Stomach (tissue), 19 donors: ENCODE results near the gene TMEM205. TPM values are rescaled to one million over a fixed set of nuclear protein-coding genes. Genes with fewer than 3 reads are reported as not detected.

Experiments used
- DNase-seq, 2 donors: peaks; one replicate each; pipeline versions ENCODE4 v3.0.0 to v3.0.0-alpha.2; 2013 to 2019
- H3K27ac ChIP-seq, 5 donors: fragments of 200-600 bp in 4 of 5; sonication (generic) in 4 of 5; one replicate each; pipeline ENCODE4 v1.5.1; 2013 to 2019; ENCODE audit warnings: mild to moderate bottlenecking in 1 of 5, moderate library complexity in 1 of 5
- H3K27me3 ChIP-seq, 3 donors: fragments of 200-600 bp; sonication (generic); one replicate each; pipeline ENCODE4 v1.5.1; 2017 to 2019; ENCODE audit warnings: mixed run types in 1 of 3
- H3K36me3 ChIP-seq, 4 donors: fragments of 200-600 bp; sonication (generic); 1 replicate in 3 of 4; 2 replicates in 1 of 4; pipeline ENCODE4 v1.5.1; 2016 to 2019
- H3K4me1 ChIP-seq, 4 donors: fragments of 200-600 bp; sonication (generic); one replicate each; pipeline ENCODE4 v1.5.1; 2016 to 2019
- H3K4me3 ChIP-seq, 4 donors: fragments of 200-600 bp; sonication (generic) in 3 of 4; one replicate each; pipeline ENCODE4 v1.5.1; 2016 to 2019; ENCODE audit warnings: mild to moderate bottlenecking in 1 of 4
- H3K9me3 ChIP-seq, 4 donors: fragments of 200-600 bp; sonication (generic); one replicate each; pipeline ENCODE4 v1.5.1; 2016 to 2019
- CTCF ChIP-seq, 7 experiments: fragments of 450-650 bp in 4 of 7; fragments of 200-600 bp in 3 of 7; sonication (generic) in 3 of 7; IDR thresholded peaks; one replicate each; pipeline ENCODE4 v1.5.1; 2016 to 2019; ENCODE audit warnings: antibody characterized with exemption in 7 of 7, control low read depth in 2 of 7, mild to moderate bottlenecking in 1 of 7
- EP300 ChIP-seq: sonication (generic); formaldehyde crosslinking; IDR thresholded peaks from one replicate; pipeline ENCODE4 v1.6.1; 2017; ENCODE audit warnings: antibody characterized with exemption
- POLR2A ChIP-seq, 4 donors: fragments of 450-650 bp; IDR thresholded peaks; one replicate each; pipeline ENCODE4 v1.6.1; 2016; ENCODE audit warnings: antibody characterized with exemption in 4 of 4, control low read depth in 2 of 4, mild to moderate bottlenecking in 1 of 4, moderate library complexity in 1 of 4
- POLR2AphosphoS5 ChIP-seq, 3 donors: sonication (generic); formaldehyde crosslinking; IDR thresholded peaks; one replicate each; pipeline ENCODE4 v1.6.1; 2016; ENCODE audit warnings: antibody characterized with exemption in 3 of 3
- WGBS, 5 donors: extraction: QIAGEN DNeasy Blood & Tissue Kit in 3 of 5; methylation state at CpG; one replicate each; pipeline versions ENCODE4 v1.1.5 to v1.1.7; 2013 to 2018; 5-methylcytosine and 5-hydroxymethylcytosine counted together
- intact Hi-C: fragments of 100-400 bp; cut with DNase I; formaldehyde crosslinking; loops from one replicate; pipeline ENCODE4 v1.15.1; 2023; ENCODE audit warnings: low total_unique reads
- long read RNA-seq, 10 donors: transcript quantifications; one replicate each; lab custom pipeline, GENCODE V29; 2026
- polyA plus RNA-seq, 3 donors: library from polyadenylated mRNA; stranded (reverse); fragments of 200-250 nt; gene quantifications; one replicate each; pipeline ENCODE4 v1.2.3, GENCODE V29; 2013
- total RNA-seq, 5 donors: library from RNA; depleted of rRNA; stranded (reverse); fragments of >200 nt; gene quantifications; one replicate each; pipeline versions ENCODE4 v1.1.0 to v1.2.3, GENCODE V29; 2014 to 2016
- donor health status: healthy with polysubstance abuse.
- donor health status: Bipolar disorder and iron deficiency.
- donor health status: healthy.

Gene TMEM205
- total RNA-seq (100 to 1,000 TPM in 2 of 5 donors, 10 to 100 TPM in 2, 1 to 10 TPM in 1; 5.8 to 117 (median 69.3) TPM), polyA plus RNA-seq (100 to 1,000 TPM in 1 of 3 donors, 10 to 100 TPM in 2; 58.2 to 169 (median 61.7) TPM)
- long read RNA-seq, donor 1, transcript TMEM205-216 (4 exons, 792 nt), result major isoform, 7 of 19 reads
- long read RNA-seq, donor 1, partial matches to known transcripts, result 0 of 19 reads
- long read RNA-seq, donor 1, other reads (novel, unspliced or antisense), result 0 of 19 reads
- long read RNA-seq, donor 2, transcript TMEM205-210 (4 exons, 840 nt), result minor isoform, 7 of 73 reads
- long read RNA-seq, donor 2, transcript TMEM205-216 (4 exons, 792 nt), result major isoform, 25 of 73 reads
- long read RNA-seq, donor 2, transcript TMEM205-203 (2 exons, 1,147 nt), result minor isoform, 7 of 73 reads
- long read RNA-seq, donor 2, partial matches to known transcripts, result 18 of 73 reads
- long read RNA-seq, donor 2, other reads (novel, unspliced or antisense), result 6 of 73 reads
- long read RNA-seq, donor 3, transcript TMEM205-216 (4 exons, 792 nt), result major isoform, 12 of 26 reads
- long read RNA-seq, donor 3, transcript TMEM205-201 (3 exons, 1,034 nt), result minor isoform, 5 of 26 reads
- long read RNA-seq, donor 3, transcript TMEM205-210 (4 exons, 840 nt), result minor isoform, 5 of 26 reads
- long read RNA-seq, donor 3, partial matches to known transcripts, result 0 of 26 reads
- long read RNA-seq, donor 3, other reads (novel, unspliced or antisense), result 0 of 26 reads
- long read RNA-seq, donor 4, partial matches to known transcripts, result 0 of 4 reads
- long read RNA-seq, donor 4, other reads (novel, unspliced or antisense), result 0 of 4 reads
- long read RNA-seq, donor 5, transcript TMEM205-201 (3 exons, 1,034 nt), result minor isoform, 7 of 50 reads
- long read RNA-seq, donor 5, transcript TMEM205-216 (4 exons, 792 nt), result major isoform, 23 of 50 reads
- long read RNA-seq, donor 5, transcript TMEM205-203 (2 exons, 1,147 nt), result minor isoform, 5 of 50 reads
- long read RNA-seq, donor 5, partial matches to known transcripts, result 9 of 50 reads
- long read RNA-seq, donor 5, other reads (novel, unspliced or antisense), result 0 of 50 reads
- long read RNA-seq, donor 6, transcript TMEM205-210 (4 exons, 840 nt), result minor isoform, 5 of 97 reads
- long read RNA-seq, donor 6, transcript TMEM205-201 (3 exons, 1,034 nt), result minor isoform, 15 of 97 reads
- long read RNA-seq, donor 6, transcript TMEM205-203 (2 exons, 1,147 nt), result minor isoform, 17 of 97 reads
- long read RNA-seq, donor 6, transcript TMEM205-216 (4 exons, 792 nt), result major isoform, 45 of 97 reads
- long read RNA-seq, donor 6, partial matches to known transcripts, result 5 of 97 reads
- long read RNA-seq, donor 6, other reads (novel, unspliced or antisense), result 0 of 97 reads
- long read RNA-seq, donor 7, transcript TMEM205-201 (3 exons, 1,034 nt), result minor isoform, 9 of 37 reads
- long read RNA-seq, donor 7, transcript TMEM205-216 (4 exons, 792 nt), result major isoform, 14 of 37 reads
- long read RNA-seq, donor 7, partial matches to known transcripts, result 0 of 37 reads
- long read RNA-seq, donor 7, other reads (novel, unspliced or antisense), result 0 of 37 reads
- long read RNA-seq, donor 8, transcript TMEM205-203 (2 exons, 1,147 nt), result minor isoform, 9 of 53 reads
- long read RNA-seq, donor 8, transcript TMEM205-216 (4 exons, 792 nt), result major isoform, 21 of 53 reads
- long read RNA-seq, donor 8, transcript TMEM205-201 (3 exons, 1,034 nt), result minor isoform, 6 of 53 reads
- long read RNA-seq, donor 8, transcript TMEM205-210 (4 exons, 840 nt), result minor isoform, 8 of 53 reads
- long read RNA-seq, donor 8, partial matches to known transcripts, result 0 of 53 reads
- long read RNA-seq, donor 8, other reads (novel, unspliced or antisense), result 0 of 53 reads
- long read RNA-seq, donor 9, transcript TMEM205-216 (4 exons, 792 nt), result major isoform, 21 of 39 reads
- long read RNA-seq, donor 9, transcript TMEM205-210 (4 exons, 840 nt), result minor isoform, 5 of 39 reads
- long read RNA-seq, donor 9, transcript TMEM205-201 (3 exons, 1,034 nt), result minor isoform, 9 of 39 reads
- long read RNA-seq, donor 9, partial matches to known transcripts, result 0 of 39 reads
- long read RNA-seq, donor 9, other reads (novel, unspliced or antisense), result 0 of 39 reads
- long read RNA-seq, donor 10, transcript TMEM205-216 (4 exons, 792 nt), result major isoform, 9 of 17 reads
- long read RNA-seq, donor 10, partial matches to known transcripts, result 0 of 17 reads
- long read RNA-seq, donor 10, other reads (novel, unspliced or antisense), result 0 of 17 reads

- DNase-seq, result peak; percentile 99
- H3K27ac ChIP-seq, result peak within 1 kb of the TSS; percentile 79 to 91 (median 88)
- H3K36me3 ChIP-seq, result peaks cover 0 to 23% (median 11%) of the 10 kb centered on the region in 4 donors
- TF ChIP-seq POLR2AphosphoS5 (IDR thresholded peaks at IDR 0.05) (peak; percentile 90 to 93 (median 91)), EP300 (peak; percentile 23), CTCF (IDR thresholded peaks at IDR 0.05) (peak in 1 of 7 experiments; percentile 12), POLR2A (IDR thresholded peaks at IDR 0.05) (peak in 1 of 4 donors; percentile 24)
- peak within 1 kb of the TSS; percentile 59 to 69 (median 64) for H3K4me3 ChIP-seq
- no peaks in the 10 kb centered on the region for H3K27me3 ChIP-seq
- intact Hi-C loops, result no loop called here
- H3K9me3 ChIP-seq, result peaks cover 0 to 8% (median 0%) of the 10 kb centered on the region in 4 donors
- peaks cover 30 to 46% (median 40%) of the 10 kb centered on the region in 4 donors for H3K4me1 ChIP-seq
- 0 to 1% (median 0%) methylated on average over 35 to 50 of the region's 50 CpGs for WGBS, 5 donors
These were observed at the start of gene TMEM205, which contains the start of gene CCDC159 for GRCh38 chr19:11346104-11346940. Gene TMEM205, minus strand, starts transcription at chr19:11346268. Its CDS starts 649 bp downstream, at chr19:11345619. Gene CCDC159, plus strand, starts transcription at chr19:11346519. Its CDS starts 88 bp downstream, at chr19:11346607.

- peaks cover 0 to 17% (median 8%) of the 10 kb centered on the region in 4 donors for H3K36me3 ChIP-seq
- 78 to 86% (median 84%) methylated on average over 4 of the region's 4 CpGs for WGBS, 5 donors
- peaks cover 0 to 9% (median 2%) of the 10 kb centered on the region in 4 donors for H3K4me1 ChIP-seq
- no peak for DNase-seq
- H3K27me3 ChIP-seq, result no peaks in the 10 kb centered on the region
- no peak overlapping the region for H3K27ac ChIP-seq
- TF ChIP-seq EP300 (no peak), POLR2A (IDR thresholded peaks at IDR 0.05) (no peak), CTCF (IDR thresholded peaks at IDR 0.05) (no peak), POLR2AphosphoS5 (IDR thresholded peaks at IDR 0.05) (no peak)
- intact Hi-C loops, result no loop called here
- peaks cover 0 to 6% (median 2%) of the 10 kb centered on the region in 4 donors for H3K9me3 ChIP-seq
- H3K4me3 ChIP-seq, result no peak overlapping the region
These were observed 45.0 kb upstream of the TMEM205 start for GRCh38 chr19:11390933-11391680.
